Ovary (tissue), 3 donors: ENCODE measurements around the gene SPEN.

ENCODE experiments used
- POLR2A ChIP-seq: fragments of 450-650 bp; IDR thresholded peaks from one replicate; pipeline ENCODE4 v1.6.1; 2017; ENCODE audit warnings: antibody characterized with exemption, mild to moderate bottlenecking, moderate library complexity
- TF ChIP-seq, protein P1 (sequence below), 3 donors: fragments of 450-650 bp in 2 of 3; fragments of 200-600 bp in 1 of 3; IDR thresholded peaks; one replicate each; pipeline versions ENCODE4 v1.5.1 to v1.8.0; 2016 to 2022; ENCODE audit warnings: antibody characterized with exemption in 3 of 3, mild to moderate bottlenecking in 1 of 3
- donor health status: DM: no; HTN: no; CAD: no.

DNA sequence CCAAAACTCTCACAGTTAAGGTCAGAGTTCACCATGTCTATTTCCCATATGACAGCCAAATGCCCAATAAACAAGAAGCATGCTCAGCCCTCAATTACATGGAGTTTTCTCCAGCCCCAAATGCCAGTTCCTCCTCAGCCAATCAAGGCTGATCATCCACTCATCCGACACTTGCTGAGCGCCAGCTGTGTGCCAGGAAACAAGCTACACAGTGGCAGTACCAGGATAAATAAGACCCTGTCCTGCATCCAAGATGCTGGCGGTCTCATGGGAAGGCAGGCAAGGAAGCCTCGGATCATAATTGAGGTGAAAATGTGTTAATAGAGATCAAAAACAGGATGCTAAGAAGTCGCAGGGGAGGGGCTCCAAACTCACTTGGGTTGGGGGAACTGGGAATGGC lies 120.7 kb downstream of the SPEN start:
- TF ChIP-seq, protein P1, sequence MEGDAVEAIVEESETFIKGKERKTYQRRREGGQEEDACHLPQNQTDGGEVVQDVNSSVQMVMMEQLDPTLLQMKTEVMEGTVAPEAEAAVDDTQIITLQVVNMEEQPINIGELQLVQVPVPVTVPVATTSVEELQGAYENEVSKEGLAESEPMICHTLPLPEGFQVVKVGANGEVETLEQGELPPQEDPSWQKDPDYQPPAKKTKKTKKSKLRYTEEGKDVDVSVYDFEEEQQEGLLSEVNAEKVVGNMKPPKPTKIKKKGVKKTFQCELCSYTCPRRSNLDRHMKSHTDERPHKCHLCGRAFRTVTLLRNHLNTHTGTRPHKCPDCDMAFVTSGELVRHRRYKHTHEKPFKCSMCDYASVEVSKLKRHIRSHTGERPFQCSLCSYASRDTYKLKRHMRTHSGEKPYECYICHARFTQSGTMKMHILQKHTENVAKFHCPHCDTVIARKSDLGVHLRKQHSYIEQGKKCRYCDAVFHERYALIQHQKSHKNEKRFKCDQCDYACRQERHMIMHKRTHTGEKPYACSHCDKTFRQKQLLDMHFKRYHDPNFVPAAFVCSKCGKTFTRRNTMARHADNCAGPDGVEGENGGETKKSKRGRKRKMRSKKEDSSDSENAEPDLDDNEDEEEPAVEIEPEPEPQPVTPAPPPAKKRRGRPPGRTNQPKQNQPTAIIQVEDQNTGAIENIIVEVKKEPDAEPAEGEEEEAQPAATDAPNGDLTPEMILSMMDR (IDR thresholded peaks at IDR 0.05) = no peak
- no peak for TF ChIP-seq POLR2A
